Activated naive CD4-positive, alpha-beta T cell treated with anti-CD3 and anti-CD28 coated beads, Interleukin-2, amount 10 ng/mL, durations not matched to agents 7 days and 5 days (primary cell): ENCODE measurements around the gene BASP1.
"Not testable (repeated sequence)": the region's sequence is repeated elsewhere in the genome, so short reads cannot be mapped to it uniquely, and the experiment has no call there.

ENCODE experiments used
- CTCF ChIA-PET: fragments of 350-600 bp; sonication (Branson Sonifier 250); formaldehyde crosslinking; loops from one replicate; lab custom pipeline; 2021; ENCODE audit warnings: antibody characterized with exemption; lab: Charles Lee
- DNase-seq: peaks from one replicate; pipeline ENCODE4 v3.0.0-alpha.2; 2020
- H3K27ac Mint-ChIP-seq: one replicate; pipeline ENCODE4 v1.8.0; 2021; ENCODE audit warnings: mild to moderate bottlenecking, moderate library complexity, mixed read lengths
- H3K27me3 Mint-ChIP-seq: one replicate; pipeline ENCODE4 v1.8.0; 2021; ENCODE audit warnings: mild to moderate bottlenecking, mixed read lengths
- H3K36me3 Mint-ChIP-seq: one replicate; pipeline ENCODE4 v1.8.0; 2021; ENCODE audit warnings: mixed read lengths
- H3K4me1 Mint-ChIP-seq: one replicate; pipeline ENCODE4 v1.8.0; 2021; ENCODE audit warnings: mixed read lengths
- H3K4me3 Mint-ChIP-seq: one replicate; pipeline ENCODE4 v1.8.0; 2021; ENCODE audit warnings: mild to moderate bottlenecking, moderate library complexity, mixed read lengths
- H3K9me3 Mint-ChIP-seq: one replicate; pipeline ENCODE4 v1.8.0; 2021; ENCODE audit warnings: mixed read lengths

The BASP1 gene

GRCh38 chr5:17239953-17240352, 22.5 kb downstream of the BASP1 start:
- H3K27ac Mint-ChIP-seq: no peak overlapping the region
- H3K4me3 Mint-ChIP-seq: no peak overlapping the region
- no peaks in the 10 kb centered on the region for H3K4me1 Mint-ChIP-seq
- no peak for DNase-seq
- H3K36me3 Mint-ChIP-seq: no peaks in the 10 kb centered on the region
- H3K27me3 Mint-ChIP-seq: no peaks in the 10 kb centered on the region
- CTCF ChIA-PET: no interaction called here
- no peaks in the 10 kb centered on the region for H3K9me3 Mint-ChIP-seq

GRCh38 chr5:17240487-17240886, 23.1 kb downstream of the BASP1 start:
- no peak for DNase-seq
- Mint-ChIP-seq H3K27ac (no peak overlapping the region), H3K4me1 (no peaks in the 10 kb centered on the region), H3K27me3 (no peaks in the 10 kb centered on the region), H3K9me3 (no peaks in the 10 kb centered on the region), H3K4me3 (no peak overlapping the region), H3K36me3 (no peaks in the 10 kb centered on the region)
- CTCF ChIA-PET: no interaction called here

- CTCF ChIA-PET: no interaction called here
- no peak overlapping the region for H3K27ac Mint-ChIP-seq
- H3K4me1 Mint-ChIP-seq: no peaks in the 10 kb centered on the region
- peaks cover 2% of the 10 kb centered on the region for H3K9me3 Mint-ChIP-seq
- no peak for DNase-seq
- no peak overlapping the region for H3K4me3 Mint-ChIP-seq
- H3K36me3 Mint-ChIP-seq: no peaks in the 10 kb centered on the region
- H3K27me3 Mint-ChIP-seq: no peaks in the 10 kb centered on the region
Observed at GRCh38 chr5:17241635-17242034, 24.2 kb downstream of the BASP1 start.

- CTCF ChIA-PET: no interaction called here
- Mint-ChIP-seq H3K4me1 (no peaks in the 10 kb centered on the region), H3K36me3 (no peaks in the 10 kb centered on the region), H3K4me3 (no peak overlapping the region), H3K9me3 (peaks cover 2% of the 10 kb centered on the region), H3K27me3 (no peaks in the 10 kb centered on the region), H3K27ac (no peak overlapping the region)
- no peak for DNase-seq
Observed at GRCh38 chr5:17243287-17244063, 26.0 kb downstream of the BASP1 start.

- no peak for DNase-seq
- Mint-ChIP-seq H3K4me3 (no peak overlapping the region), H3K36me3 (no peaks in the 10 kb centered on the region), H3K27ac (no peak overlapping the region), H3K9me3 (peaks cover 2% of the 10 kb centered on the region), H3K4me1 (no peaks in the 10 kb centered on the region), H3K27me3 (no peaks in the 10 kb centered on the region)
- CTCF ChIA-PET: no interaction called here
Observed at GRCh38 chr5:17249029-17249634, 31.7 kb downstream of the BASP1 start.

GRCh38 chr5:17249841-17250240, 32.4 kb downstream of the BASP1 start:
- H3K27ac Mint-ChIP-seq, CTCF ChIA-PET: not testable (repeated sequence)

GRCh38 chr5:17252543-17252942, 35.1 kb downstream of the BASP1 start:
- no peaks in the 10 kb centered on the region for H3K36me3 Mint-ChIP-seq
- H3K9me3 Mint-ChIP-seq: no peaks in the 10 kb centered on the region
- no peaks in the 10 kb centered on the region for H3K4me1 Mint-ChIP-seq
- no peak for DNase-seq
- CTCF ChIA-PET: no interaction called here
- no peak overlapping the region for H3K4me3 Mint-ChIP-seq
- H3K27ac Mint-ChIP-seq: no peak overlapping the region
- no peaks in the 10 kb centered on the region for H3K27me3 Mint-ChIP-seq

More at GRCh38 chr5:17249841-17250240, 32.4 kb downstream of the BASP1 start:
- H3K4me3 Mint-ChIP-seq, H3K27me3 Mint-ChIP-seq, H3K9me3 Mint-ChIP-seq, H3K36me3 Mint-ChIP-seq, H3K4me1 Mint-ChIP-seq, DNase-seq: not testable (repeated sequence)

GRCh38 chr5:17255471-17256021, 38.1 kb downstream of the BASP1 start:
- no peaks in the 10 kb centered on the region for H3K4me1 Mint-ChIP-seq
- no peak for DNase-seq
- CTCF ChIA-PET: no interaction called here
- no peak overlapping the region for H3K27ac Mint-ChIP-seq
- peaks cover 4% of the 10 kb centered on the region for H3K9me3 Mint-ChIP-seq
- H3K4me3 Mint-ChIP-seq: no peak overlapping the region
- H3K36me3 Mint-ChIP-seq: no peaks in the 10 kb centered on the region
- no peaks in the 10 kb centered on the region for H3K27me3 Mint-ChIP-seq

GRCh38 chr5:17256171-17256570, 38.7 kb downstream of the BASP1 start:
- no peaks in the 10 kb centered on the region for H3K36me3 Mint-ChIP-seq
- no peak overlapping the region for H3K4me3 Mint-ChIP-seq
- no peaks in the 10 kb centered on the region for H3K27me3 Mint-ChIP-seq
- H3K9me3 Mint-ChIP-seq: peaks cover 4% of the 10 kb centered on the region
- H3K27ac Mint-ChIP-seq: no peak overlapping the region
- no peaks in the 10 kb centered on the region for H3K4me1 Mint-ChIP-seq
- CTCF ChIA-PET: no interaction called here
- no peak for DNase-seq

GRCh38 chr5:17256839-17257238, 39.4 kb downstream of the BASP1 start:
- CTCF ChIA-PET: no interaction called here
- Mint-ChIP-seq H3K4me3 (no peak overlapping the region), H3K9me3 (peaks cover 4% of the 10 kb centered on the region), H3K27me3 (no peaks in the 10 kb centered on the region), H3K36me3 (no peaks in the 10 kb centered on the region), H3K27ac (no peak overlapping the region), H3K4me1 (no peaks in the 10 kb centered on the region)
- no peak for DNase-seq

GRCh38 chr5:17257705-17258273, 40.4 kb downstream of the BASP1 start:
- H3K4me3 Mint-ChIP-seq: no peak overlapping the region
- no peaks in the 10 kb centered on the region for H3K36me3 Mint-ChIP-seq
- DNase-seq: no peak
- peaks cover 4% of the 10 kb centered on the region for H3K9me3 Mint-ChIP-seq
- no peaks in the 10 kb centered on the region for H3K4me1 Mint-ChIP-seq
- CTCF ChIA-PET: no interaction called here
- no peak overlapping the region for H3K27ac Mint-ChIP-seq
- no peaks in the 10 kb centered on the region for H3K27me3 Mint-ChIP-seq

GRCh38 chr5:17258431-17258830, 41.0 kb downstream of the BASP1 start:
- Mint-ChIP-seq H3K36me3 (no peaks in the 10 kb centered on the region), H3K4me1 (no peaks in the 10 kb centered on the region), H3K9me3 (peaks cover 4% of the 10 kb centered on the region), H3K4me3 (no peak overlapping the region), H3K27me3 (no peaks in the 10 kb centered on the region), H3K27ac (no peak overlapping the region)
- CTCF ChIA-PET: no interaction called here
- no peak for DNase-seq

GRCh38 chr5:17259012-17259411, 41.6 kb downstream of the BASP1 start:
- H3K27me3 Mint-ChIP-seq, H3K4me1 Mint-ChIP-seq, H3K9me3 Mint-ChIP-seq, H3K4me3 Mint-ChIP-seq, H3K36me3 Mint-ChIP-seq, DNase-seq, CTCF ChIA-PET, H3K27ac Mint-ChIP-seq: not testable (repeated sequence)

- Mint-ChIP-seq H3K4me1 (no peaks in the 10 kb centered on the region), H3K27me3 (no peaks in the 10 kb centered on the region), H3K4me3 (no peak overlapping the region), H3K27ac (no peak overlapping the region), H3K36me3 (no peaks in the 10 kb centered on the region), H3K9me3 (peaks cover 4% of the 10 kb centered on the region)
- CTCF ChIA-PET: no interaction called here
- DNase-seq: no peak
Observed at GRCh38 chr5:17259630-17260257, 42.3 kb downstream of the BASP1 start.
